GM21825 (cell line): ENCODE data around the gene NCOA4.
A peak's percentile ranks its signal among the peaks of the same experiment; 100 is the strongest.
"Not testable (repeated sequence)": the region's sequence is repeated elsewhere in the genome, so short reads cannot be mapped to it uniquely, and the experiment has no call there.

Source experiments
- ATAC-seq: cut with Tn5 transposase; IDR thresholded peaks from one replicate; pipeline ENCODE4 v1.9.1; 2021; ENCODE audit warnings: mild to moderate bottlenecking, moderate library complexity; ENCODE audit not compliant: unreplicated experiment

The NCOA4 gene

DNA sequence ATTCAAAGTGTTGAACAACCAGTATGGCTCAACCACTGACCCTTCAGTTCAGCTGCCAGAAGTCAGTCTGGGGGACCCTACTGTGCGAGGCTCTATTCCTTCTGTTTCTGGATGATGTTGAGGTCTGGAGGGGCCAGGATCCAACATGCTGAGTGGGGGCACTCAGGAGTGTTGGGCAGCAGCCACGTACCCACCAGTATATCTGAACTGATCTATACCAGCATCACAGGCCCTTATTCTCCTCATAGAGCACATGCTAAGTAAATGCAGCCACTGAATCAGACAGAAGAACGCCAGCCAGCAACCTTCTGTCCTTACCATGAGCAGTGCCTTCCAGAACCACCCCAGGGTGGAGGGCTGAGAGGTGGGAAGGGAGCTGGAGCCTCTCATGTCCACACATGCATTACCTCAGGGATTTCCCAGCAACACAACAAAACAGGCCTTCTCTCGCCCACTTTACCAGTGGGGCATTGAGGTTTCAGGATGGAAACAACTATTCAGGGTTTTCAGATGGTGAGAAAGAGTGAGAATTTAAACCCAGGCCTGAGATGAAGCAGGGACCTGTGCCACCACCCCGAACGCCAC, 22.5 kb upstream of the NCOA4 start:
- ATAC-seq: no peak

DNA sequence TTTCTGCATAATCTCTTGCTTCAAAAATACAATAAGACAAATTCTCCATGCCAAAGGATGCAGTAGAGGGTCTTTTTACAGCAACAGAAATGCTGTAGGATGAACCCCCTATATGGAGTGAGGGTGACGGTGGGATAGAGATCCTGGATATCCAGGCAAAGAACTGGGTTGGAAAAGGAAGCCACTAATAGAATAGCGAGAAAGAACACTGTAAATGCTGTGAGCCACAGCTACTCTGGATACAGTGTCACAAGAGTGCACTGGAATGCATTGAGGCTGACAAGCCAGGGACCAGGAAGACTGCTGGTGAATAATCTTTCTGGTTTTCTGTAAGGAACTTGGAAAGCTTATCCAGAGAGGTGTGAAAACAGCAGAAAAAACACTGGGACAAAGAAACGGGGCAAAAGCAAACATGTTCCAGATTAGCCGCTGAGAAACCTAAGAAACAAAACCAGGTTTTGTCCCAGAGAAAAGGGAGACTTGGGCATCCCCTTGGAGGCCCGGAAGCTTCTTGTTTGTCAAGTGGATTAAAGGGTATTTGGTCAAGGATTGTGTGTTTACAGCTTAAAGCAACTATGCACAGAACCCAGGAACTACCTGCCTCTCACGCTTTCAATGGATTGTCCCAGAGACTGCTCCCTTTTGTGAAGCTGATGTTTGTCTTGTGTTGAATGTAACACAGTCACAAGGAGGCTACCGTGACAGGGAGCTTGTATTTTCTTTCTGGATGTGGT, 21.8 kb upstream of the NCOA4 start:
- ATAC-seq: no peak

DNA sequence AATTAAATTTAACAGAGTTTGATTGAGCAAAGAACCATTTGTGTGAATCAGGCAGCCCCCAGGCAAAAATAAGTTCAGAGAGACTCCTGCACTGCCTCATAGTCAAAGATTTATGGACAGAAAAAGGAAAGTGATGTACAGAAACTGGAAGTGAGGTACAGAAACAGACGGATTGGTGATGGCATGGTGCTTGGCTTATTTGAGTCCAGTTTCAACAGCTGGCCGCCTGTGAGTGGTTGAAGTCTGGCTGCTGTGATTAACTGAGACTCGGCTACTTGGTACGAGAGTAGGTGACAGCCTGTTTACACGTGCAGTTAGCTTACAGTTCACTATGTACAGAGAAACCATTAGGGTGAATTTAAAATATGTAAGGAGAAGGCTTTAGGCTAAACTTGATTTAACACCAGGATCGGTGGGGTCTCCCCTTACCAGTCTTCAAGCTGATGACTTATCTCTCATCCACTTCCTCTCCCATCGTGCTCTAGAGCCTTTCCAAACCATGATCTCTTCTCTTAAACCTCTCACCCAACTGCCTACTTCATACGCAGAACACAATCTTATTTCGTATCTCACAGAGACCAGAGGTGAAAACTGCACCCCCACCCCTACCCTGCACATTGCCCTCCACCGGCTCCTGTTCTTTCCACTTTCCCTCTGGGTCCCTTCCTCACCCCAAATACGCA, 20.7 kb upstream of the NCOA4 start:
- no peak for ATAC-seq

DNA sequence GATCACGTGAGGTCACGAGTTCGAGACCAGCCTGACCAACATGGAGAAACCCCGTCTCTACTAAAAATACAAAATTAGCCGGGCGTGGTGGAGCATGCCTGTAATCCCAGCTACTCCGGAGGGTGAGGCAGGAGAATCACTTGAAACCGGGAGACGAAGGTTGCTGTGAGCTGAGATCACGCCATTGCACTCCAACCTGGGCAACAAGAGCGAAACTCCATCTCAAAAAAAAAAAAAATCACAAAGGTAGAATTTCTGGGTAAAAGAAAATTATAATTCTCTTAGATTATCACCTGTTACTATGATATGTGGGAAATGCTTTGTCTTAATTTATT, 19.0 kb upstream of the NCOA4 start:
- not testable (repeated sequence) for ATAC-seq

DNA sequence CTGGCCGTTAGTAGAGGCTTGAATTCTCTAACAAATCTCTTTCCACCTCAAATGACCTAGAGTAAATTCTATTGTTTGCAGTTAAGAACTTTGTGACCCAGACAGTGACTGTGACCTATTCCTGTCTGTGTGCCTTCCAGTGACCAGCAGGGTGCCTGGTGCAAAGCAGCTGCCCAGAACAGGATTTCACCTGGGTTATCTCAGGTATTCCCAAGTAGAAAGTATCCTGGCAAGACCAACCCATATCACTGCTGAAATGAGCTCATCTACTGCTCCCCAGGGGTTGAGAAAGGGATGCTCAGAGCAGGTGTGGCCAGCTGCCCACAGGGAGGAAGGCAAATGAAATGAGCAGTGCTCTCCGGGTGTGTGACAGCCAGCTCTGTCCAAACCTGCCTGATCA, 17.7 kb upstream of the NCOA4 start:
- no peak for ATAC-seq

DNA sequence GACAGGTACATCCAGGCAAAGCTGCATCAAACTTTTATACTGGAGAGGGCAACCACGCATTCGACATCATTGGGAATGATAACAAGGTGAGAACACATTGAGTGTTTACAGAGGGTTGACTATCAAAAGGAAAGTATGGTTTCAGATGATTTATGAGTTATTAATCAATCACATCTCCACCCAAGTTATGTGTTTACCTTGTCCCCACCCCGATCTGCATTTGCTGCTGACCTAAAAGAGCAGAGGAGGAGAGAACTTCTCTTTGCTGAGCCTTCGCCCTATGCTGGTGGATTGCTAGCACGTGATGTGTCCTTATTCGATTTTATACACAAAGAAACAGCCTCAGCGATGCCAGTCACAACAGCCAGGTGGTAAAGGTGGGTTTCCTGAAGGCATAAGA, 15.8 kb upstream of the NCOA4 start, which contains the start of gene MSMB:
Gene MSMB (minus strand): TSS at position 9 of the 400 bp plus-strand sequence. CDS start 32 bp downstream, outside the sequence.
- no peak for ATAC-seq

DNA sequence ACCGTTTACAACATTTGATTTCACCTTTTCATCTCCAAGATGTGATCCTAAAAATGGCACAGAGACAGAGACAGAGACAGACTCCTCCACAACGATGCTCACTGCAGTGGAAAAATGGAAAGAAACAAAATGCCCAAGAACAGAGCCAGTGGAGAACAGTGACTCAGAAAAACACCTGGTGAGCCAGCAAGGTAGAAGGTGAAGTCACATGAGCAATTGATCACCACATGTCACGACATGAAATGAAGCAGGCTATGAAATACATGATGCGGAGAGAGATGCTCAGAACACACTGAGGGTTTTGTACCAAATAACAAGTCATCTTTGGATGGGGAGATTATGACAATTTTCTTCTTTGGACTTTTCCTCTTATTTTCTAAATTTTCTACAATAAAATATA, 12.1 kb upstream of the NCOA4 start:
- no peak for ATAC-seq

DNA sequence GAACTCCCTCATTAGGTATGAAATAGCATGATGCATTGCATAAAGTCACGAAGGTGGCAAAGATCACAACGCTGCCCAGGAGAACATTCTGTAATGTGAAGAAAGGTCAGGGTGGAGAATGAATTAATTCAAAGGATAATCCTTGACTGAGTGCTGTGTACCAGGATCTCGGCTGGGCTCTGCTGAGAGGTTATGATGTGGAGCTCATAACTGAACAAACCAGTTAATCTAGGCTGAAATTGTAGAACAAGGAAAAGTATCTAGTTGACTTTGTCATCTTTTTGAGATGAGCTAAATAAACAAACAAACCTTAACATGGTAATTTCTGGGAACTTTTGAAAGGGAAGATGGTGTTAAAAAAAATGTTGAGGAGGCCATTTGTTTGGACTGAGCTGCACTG, 9.6 kb upstream of the NCOA4 start:
- ATAC-seq: no peak

DNA sequence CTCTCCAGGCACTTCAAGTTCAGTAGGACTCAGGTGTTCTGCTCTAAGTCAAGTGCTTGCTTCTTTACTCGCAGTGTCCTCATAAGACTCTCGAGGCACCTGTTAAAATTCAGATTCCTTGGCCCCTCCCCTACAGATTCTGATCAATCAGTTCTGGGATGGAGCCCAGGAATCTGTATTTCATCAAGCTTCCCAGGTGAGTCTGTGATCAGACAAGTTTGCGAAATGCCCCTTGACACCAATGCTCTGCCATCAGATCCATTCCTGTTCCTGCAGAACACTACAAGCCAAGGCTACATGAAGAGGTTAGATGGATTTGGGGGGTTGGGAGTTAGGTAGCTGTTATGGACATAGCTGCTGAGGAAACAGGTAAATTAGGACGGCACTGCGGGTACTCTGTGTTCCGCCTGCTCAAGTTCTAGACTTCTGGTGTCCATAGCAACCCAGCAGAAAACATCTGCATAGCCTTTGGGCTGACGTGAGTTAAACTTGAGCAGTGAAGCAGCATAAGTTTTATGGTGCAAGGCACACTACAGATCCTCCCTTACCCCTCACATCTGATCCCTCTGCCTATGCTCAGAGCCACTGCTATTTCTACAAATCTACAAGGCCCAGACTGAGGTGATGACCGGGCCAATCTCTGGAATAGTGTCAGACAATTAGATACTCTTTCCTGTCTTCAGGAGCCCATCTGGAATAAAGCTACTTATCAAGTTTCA, 6.8 kb upstream of the NCOA4 start:
- ATAC-seq: no peak

DNA sequence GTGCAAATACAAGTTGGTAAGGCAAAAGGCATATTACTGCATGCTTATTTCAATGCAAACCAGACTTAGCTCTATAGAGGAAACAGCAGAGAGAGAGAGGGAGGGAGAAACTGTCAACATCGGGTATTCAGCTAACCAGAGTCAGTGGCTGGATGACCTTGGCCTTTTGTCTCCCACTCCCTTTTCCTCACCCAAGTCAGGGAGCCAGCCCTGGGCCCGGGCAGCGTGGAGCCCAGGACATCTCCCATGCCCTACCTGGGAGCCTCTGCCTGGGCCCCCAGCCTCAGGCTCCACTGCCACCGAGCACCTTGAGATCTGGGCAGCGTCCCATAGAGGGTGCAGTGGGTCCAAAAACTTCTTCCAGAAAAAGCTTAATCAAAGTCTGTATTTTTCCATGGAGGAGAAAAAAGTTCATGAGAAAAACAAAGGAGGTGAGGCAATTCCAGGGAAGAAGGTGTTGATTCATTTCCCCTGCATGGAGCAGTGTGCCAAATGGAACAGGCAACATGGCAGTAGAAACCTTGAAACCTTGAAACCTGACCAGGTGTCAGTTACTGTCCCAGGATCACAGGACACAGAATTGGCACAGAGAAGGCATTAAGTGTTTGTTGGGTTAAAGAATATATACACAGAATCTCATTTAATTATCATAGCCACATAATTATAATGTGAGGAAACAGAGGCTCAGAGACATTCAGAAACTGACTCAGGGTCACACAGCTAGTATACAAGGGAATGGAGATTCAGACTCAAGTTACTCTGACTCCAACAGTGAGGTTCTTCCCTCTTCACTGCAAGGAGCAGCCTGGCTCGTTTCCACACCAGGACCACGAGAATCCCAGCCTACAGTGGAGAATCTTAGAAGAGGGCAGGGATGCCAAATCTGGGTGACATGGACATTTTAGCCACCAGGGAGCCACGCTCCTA, 5.8 kb upstream of the NCOA4 start:
- no peak for ATAC-seq

DNA sequence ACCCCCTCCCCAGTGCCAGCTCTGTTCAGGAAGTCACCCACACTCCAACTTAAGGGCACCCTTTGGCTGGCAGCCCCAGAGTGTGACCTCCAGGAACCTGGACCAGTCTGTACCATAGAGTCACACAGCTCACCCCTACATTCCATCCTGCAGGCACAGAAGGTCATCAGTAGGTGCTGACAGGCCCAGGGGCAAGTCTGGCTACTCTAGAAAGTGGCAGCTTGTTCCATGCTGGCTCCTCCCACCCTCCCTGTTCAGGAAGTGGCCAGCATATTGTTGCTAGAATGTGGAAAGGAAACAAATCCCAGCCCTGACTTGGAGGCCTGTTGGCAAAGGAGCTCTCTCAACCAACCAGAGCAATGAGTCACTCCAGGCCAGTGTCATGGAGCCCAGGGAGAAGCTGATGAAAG, 3.2 kb upstream of the NCOA4 start:
- no peak for ATAC-seq

DNA sequence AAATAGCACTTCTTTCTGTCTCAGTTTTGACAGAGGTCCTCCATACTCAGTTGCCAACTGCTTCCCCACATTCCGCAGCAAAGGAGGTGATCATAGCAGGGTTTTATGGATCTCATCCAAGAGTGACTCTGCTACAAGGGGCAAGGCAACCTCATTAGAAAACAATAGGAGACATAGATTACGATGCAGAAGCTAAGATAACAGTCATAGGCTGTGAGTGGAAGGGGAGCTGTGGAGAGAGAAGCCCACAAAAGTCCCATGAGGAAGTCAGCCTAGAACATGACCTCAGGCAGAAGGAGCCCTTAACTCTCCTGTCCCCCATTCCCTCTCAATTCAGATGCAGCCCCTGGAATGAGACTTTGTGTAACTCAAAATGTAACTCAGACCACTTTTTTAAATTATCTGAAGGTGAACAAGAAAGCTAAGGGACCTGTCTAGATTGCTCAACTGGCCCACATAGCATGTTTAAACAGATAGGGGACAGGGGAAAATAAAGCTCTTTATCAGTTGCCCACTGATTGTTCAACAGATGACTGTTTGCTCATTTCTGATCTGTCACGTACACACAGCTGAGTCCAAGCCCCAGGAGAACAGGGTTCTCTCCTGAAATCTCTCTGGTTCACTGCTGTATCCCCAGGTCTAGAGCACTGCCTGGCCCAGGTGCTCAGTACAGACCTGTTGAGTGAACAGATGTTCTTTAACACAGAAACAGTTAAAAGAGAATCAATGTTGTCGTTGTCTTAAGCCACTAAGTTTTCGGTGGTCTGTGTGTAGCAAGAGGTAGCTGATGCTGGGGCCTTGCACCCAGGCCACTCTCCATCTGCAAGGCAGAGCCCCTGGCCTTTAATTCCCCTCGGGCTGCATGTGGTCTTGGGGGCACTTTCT, 1.5 kb upstream of the NCOA4 start:
- ATAC-seq: no peak

DNA sequence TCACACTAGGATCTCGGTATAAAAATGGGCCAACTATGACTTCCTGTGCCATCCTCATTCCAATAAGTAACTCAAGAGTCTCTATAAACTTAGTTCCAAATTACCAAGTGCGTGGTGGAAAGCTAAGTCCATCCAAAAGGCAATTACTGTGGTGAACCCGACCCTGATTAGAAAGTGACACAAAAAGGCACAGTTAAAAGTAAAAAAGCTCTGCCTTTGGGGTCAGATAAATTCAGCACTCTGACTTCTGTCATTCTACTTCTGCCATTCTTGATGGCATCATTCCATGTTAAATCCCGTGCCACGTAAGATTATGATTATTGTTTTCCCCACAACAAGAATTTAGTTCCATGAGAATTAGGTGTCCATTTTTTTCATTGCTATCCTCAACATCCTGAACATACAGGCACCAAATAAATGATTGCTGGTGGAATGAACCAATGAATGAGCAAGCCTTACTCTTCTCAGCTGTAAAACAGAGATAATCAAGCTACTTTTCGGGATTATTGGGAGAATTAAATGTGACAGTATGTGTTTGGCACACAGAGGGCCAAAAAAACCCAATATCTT, 877 bp downstream of the NCOA4 start:
- ATAC-seq: no peak

DNA sequence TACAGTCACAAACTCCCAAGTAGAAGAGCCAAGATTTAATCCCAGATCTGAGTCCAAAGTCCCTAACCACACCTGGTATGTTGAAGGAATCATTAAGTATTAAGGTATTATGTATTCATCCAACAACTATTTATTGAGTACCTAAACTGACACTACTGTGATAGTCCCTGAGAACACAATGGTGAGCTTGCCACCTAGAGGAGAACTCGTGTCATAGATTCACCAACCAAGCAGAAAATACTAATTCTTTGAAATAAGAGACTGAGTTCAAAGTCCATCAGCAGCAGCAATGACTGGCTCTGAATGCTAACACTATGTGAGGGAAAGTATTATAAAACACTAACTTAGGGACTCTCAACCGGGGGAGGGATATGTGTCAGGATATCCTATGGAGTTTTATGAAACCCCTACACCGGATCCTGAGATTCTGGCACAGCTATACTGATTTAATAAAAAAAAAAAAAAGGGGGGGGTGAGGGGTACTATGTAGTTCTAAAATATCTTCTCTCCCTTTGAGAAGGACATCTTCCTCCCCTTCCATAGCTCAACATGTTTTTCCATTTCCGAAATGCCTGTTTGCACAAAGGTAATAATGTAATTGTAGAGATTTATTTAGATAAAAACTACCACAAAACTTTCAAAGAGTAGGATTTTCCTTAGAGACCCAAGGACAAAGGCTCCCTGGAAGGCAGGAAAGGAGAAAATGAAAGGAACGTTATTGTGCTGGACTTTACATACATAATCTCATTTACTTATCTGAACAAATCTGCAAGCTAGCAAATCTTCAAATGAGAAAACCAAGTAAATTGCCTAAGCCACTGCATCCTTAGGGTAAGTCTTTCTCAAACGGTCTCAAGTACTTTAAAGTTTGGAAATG, 1.6 kb downstream of the NCOA4 start:
- no peak for ATAC-seq

DNA sequence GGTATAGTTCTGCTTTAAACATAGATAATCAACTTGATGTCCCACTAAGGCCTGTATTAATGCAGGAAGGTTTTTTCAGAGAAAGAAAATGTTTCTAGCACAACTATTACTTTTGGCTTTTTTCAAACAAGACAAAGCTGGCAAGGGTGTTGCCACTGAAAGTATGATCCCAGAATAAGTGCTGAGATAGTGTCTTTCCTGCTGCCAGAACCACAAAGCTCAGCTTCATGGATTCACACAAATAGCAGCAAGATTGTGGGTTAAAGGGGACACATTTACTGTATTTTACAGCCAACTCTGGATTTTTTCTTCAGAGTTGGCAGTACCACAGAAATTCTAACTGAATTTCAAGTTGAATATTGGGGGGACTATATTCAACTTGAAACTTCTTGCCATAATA, 4.3 kb downstream of the NCOA4 start:
- ATAC-seq: no peak

DNA sequence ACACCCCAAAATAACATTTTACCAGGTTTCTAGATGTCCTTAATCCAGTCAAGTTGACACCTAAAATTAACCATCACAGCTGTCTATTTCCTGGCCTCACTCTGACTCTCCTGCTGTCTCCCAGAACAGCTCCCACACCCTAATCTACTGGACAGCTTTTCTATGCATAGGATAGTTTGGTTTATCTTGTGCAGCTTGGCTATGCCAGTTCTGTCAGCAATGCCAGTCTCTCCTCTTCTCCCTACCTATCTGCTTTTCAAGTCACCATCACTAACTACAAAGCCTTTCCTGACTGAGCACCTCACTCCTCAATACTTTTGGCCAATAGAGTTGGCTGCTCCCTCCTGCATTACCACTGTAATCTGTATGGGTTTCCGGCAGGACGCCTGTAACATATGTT, 5.0 kb downstream of the NCOA4 start:
- no peak for ATAC-seq

DNA sequence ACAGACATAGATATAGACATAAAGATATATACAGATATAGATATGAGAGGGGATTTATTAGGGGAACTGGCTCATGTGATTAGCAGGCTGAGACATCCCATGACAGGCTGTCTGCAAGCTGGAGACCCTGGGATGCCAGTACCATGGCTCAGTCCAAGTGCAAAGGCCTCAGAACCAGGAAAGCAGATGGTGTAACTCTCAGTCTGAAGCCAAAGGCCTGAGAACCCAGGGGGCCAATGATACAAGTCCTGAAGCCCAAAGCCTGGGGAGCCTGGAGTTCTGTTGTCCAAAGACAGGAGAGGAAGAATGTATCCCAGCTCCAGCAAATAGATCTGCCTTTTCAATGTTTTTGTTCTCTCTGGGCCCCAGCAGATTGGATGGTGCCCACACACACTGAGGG, 5.5 kb downstream of the NCOA4 start:
- no peak for ATAC-seq

DNA sequence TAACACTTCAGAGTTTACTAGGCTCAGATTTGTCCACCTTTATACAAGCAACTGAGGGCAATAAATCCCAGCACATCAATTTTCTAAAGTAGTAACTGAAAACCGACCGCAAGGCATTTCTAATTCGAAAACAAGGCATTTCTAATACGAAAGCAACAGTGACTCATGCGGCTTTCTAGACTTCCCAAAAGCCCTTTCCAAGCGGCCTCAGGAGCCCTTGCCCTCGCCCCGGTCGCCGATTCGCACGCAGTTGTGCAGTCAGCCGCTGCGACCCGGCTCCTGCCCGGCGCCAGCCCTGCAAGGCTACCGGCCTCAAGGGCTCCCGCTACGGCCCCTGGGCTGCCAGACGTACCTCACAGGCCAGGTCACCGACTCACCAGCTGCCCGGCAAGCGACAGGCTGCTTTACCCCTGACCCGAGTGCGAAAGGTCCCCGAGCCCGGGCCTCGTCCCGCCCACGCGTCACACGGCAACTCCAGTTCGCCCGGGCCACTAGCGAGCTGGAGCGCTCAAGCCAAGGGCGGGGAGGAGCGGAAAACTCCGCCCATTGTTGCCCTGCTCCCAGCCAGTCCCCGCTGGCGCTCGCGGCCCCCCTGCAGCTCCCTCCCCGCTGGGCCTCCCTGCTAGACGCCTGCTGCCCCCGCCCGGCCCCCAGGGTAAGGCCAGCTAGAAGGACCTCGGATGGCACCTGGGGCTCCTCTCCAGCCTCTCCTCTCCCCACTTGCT, 7.3 kb downstream of the NCOA4 start:
- peak; percentile 93 for ATAC-seq
